Activated naive CD4-positive, alpha-beta T cell treated with anti-CD3 and anti-CD28 coated beads for 36 hours (primary cell): ENCODE data around the gene UBE2L6. TPM values are rescaled to one million over a fixed set of nuclear protein-coding genes. Genes with fewer than 3 reads are reported as not detected.
"Not testable (repeated sequence)": the region's sequence is repeated elsewhere in the genome, so short reads cannot be mapped to it uniquely, and the experiment has no call there.

Experiments
- CTCF ChIA-PET: fragments of 350-600 bp; sonication (Branson Sonifier 250); formaldehyde crosslinking; loops from one replicate; lab custom pipeline; 2021; ENCODE audit warnings: antibody characterized with exemption; lab: Charles Lee
- DNase-seq: peaks from one replicate; pipeline ENCODE4 v3.0.0-alpha.2; 2020
- H3K27ac Mint-ChIP-seq: one replicate; pipeline ENCODE4 v1.8.0; 2021; ENCODE audit warnings: mild to moderate bottlenecking, mixed read lengths
- H3K27me3 Mint-ChIP-seq: one replicate; pipeline ENCODE4 v1.8.0; 2021; ENCODE audit warnings: low read depth, mixed read lengths
- H3K36me3 Mint-ChIP-seq: one replicate; pipeline ENCODE4 v1.8.0; 2021; ENCODE audit warnings: low read depth, mixed read lengths
- H3K4me1 Mint-ChIP-seq: one replicate; pipeline ENCODE4 v1.8.0; 2021; ENCODE audit warnings: low read depth, mixed read lengths
- H3K4me3 Mint-ChIP-seq: one replicate; pipeline ENCODE4 v1.8.0; 2021; ENCODE audit warnings: mild to moderate bottlenecking, moderate library complexity, mixed read lengths
- H3K9me3 Mint-ChIP-seq: one replicate; pipeline ENCODE4 v1.8.0; 2021; ENCODE audit warnings: mixed read lengths
- intact Hi-C: fragments of 100-400 bp; cut with micrococcal nuclease; formaldehyde crosslinking; loops from one replicate; pipeline ENCODE4 v1.15.1; 2023
- total RNA-seq, 2 experiments: library from RNA; stranded (reverse); gene quantifications; one replicate each; pipeline ENCODE4 v1.2.3, GENCODE V29; 2021

Gene UBE2L6
- total RNA-seq, 2 experiments from 2014 or later, result 187 to 194 TPM

- Mint-ChIP-seq H3K36me3 (peaks cover 21% of the 10 kb centered on the region), H3K4me3 (no peak overlapping the region), H3K27ac (no peak overlapping the region), H3K27me3 (no peaks in the 10 kb centered on the region), H3K9me3 (no peaks in the 10 kb centered on the region), H3K4me1 (peaks cover 15% of the 10 kb centered on the region)
- CTCF ChIA-PET, result interaction anchor here (1.0 to 1.3 kb wide), 2 partner anchors 24 to 100 kb away, joined by 3 to 4 read pairs; no protein-coding TSS in a partner anchor
- no peak for DNase-seq
- intact Hi-C loops, result no loop called here
These were observed 22.9 kb downstream of the UBE2L6 start for GRCh38 chr11:57544566-57544965.

- Mint-ChIP-seq H3K27me3 (no peaks in the 10 kb centered on the region), H3K4me1 (peaks cover 14% of the 10 kb centered on the region), H3K27ac (no peak overlapping the region), H3K4me3 (no peak overlapping the region), H3K9me3 (no peaks in the 10 kb centered on the region), H3K36me3 (peaks cover 16% of the 10 kb centered on the region)
- CTCF ChIA-PET, result interaction anchor here (0.9 to 1.5 kb wide), 3 partner anchors 17 to 50 kb away, joined by 3 to 4 read pairs (median 4); no protein-coding TSS in a partner anchor
- intact Hi-C loops, result no loop called here
- DNase-seq, result no peak
These were observed 23.9 kb downstream of the UBE2L6 start for GRCh38 chr11:57543593-57543992.

- Mint-ChIP-seq H3K27ac (no peak overlapping the region), H3K4me1 (peaks cover 5% of the 10 kb centered on the region), H3K4me3 (no peak overlapping the region), H3K27me3 (no peaks in the 10 kb centered on the region), H3K36me3 (peaks cover 11% of the 10 kb centered on the region), H3K9me3 (no peaks in the 10 kb centered on the region)
- intact Hi-C loops, result no loop called here
- no peak for DNase-seq
- CTCF ChIA-PET, result interaction anchor here (1.1 kb wide), 1 partner anchor 94 kb away, joined by 3 read pairs; no protein-coding TSS in a partner anchor
These were observed 24.9 kb downstream of the UBE2L6 start for GRCh38 chr11:57542582-57542981.

GRCh38 chr11:57541169-57541568 lies 26.3 kb downstream of the UBE2L6 start:
- H3K4me3 Mint-ChIP-seq, result no peak overlapping the region
- no peak overlapping the region for H3K27ac Mint-ChIP-seq
- intact Hi-C loops, result no loop called here
- no peaks in the 10 kb centered on the region for H3K27me3 Mint-ChIP-seq
- no peaks in the 10 kb centered on the region for H3K9me3 Mint-ChIP-seq
- CTCF ChIA-PET, result no interaction called here
- no peaks in the 10 kb centered on the region for H3K4me1 Mint-ChIP-seq
- peaks cover 8% of the 10 kb centered on the region for H3K36me3 Mint-ChIP-seq
- no peak for DNase-seq

GRCh38 chr11:57539342-57539741 lies 28.1 kb downstream of the UBE2L6 start:
- Mint-ChIP-seq H3K27me3 (no peaks in the 10 kb centered on the region), H3K27ac (no peak overlapping the region), H3K36me3 (peaks cover 8% of the 10 kb centered on the region), H3K9me3 (no peaks in the 10 kb centered on the region), H3K4me1 (no peaks in the 10 kb centered on the region), H3K4me3 (no peak overlapping the region)
- intact Hi-C loops, result no loop called here
- no peak for DNase-seq
- CTCF ChIA-PET, result interaction anchor here (0.7 to 1.3 kb wide), 4 partner anchors 12 to 105 kb away, joined by 3 to 4 read pairs (median 3); no protein-coding TSS in a partner anchor

GRCh38 chr11:57536947-57537619 lies 30.4 kb downstream of the UBE2L6 start, which contains the start of gene SMTNL1:
Gene SMTNL1, plus strand, starts transcription at chr11:57537595. Its CDS starts 5,048 bp downstream, at chr11:57542643.
- Mint-ChIP-seq H3K4me1 (peaks cover under 1% of the 10 kb centered on the region), H3K4me3 (no peak within 1 kb of the TSS), H3K9me3 (no peaks in the 10 kb centered on the region), H3K27ac (no peak within 1 kb of the TSS), H3K36me3 (peaks cover 7% of the 10 kb centered on the region), H3K27me3 (no peaks in the 10 kb centered on the region)
- intact Hi-C loops, result no loop called here
- CTCF ChIA-PET, result interaction anchor here (1.2 to 2.3 kb wide), 2 partner anchors 10 to 44 kb away, joined by 6 to 13 read pairs; no protein-coding TSS in a partner anchor
- no peak for DNase-seq

GRCh38 chr11:57534449-57534848 lies 33.0 kb downstream of the UBE2L6 start:
- H3K4me3 Mint-ChIP-seq, DNase-seq, H3K9me3 Mint-ChIP-seq, H3K27ac Mint-ChIP-seq, H3K27me3 Mint-ChIP-seq, H3K36me3 Mint-ChIP-seq, intact Hi-C loops: not testable (repeated sequence)
- peaks cover 16% of the 10 kb centered on the region for H3K4me1 Mint-ChIP-seq
- CTCF ChIA-PET, result interaction anchor here (0.5 to 1.5 kb wide), 4 partner anchors 9 to 142 kb away, joined by 3 read pairs; no protein-coding TSS in a partner anchor

- peaks cover 19% of the 10 kb centered on the region for H3K36me3 Mint-ChIP-seq
- H3K9me3 Mint-ChIP-seq, result no peaks in the 10 kb centered on the region
- peak within 1 kb of the TSS; percentile 87 for H3K27ac Mint-ChIP-seq
- no peaks in the 10 kb centered on the region for H3K27me3 Mint-ChIP-seq
- H3K4me3 Mint-ChIP-seq, result peak within 1 kb of the TSS; percentile 90
- DNase-seq, result peak; percentile 97
- CTCF ChIA-PET, result interaction anchor here (0.8 to 8.9 kb wide), 7 partner anchors 15 to 185 kb away, joined by 3 to 270 read pairs (median 4); partner anchors contain the start of genes RTN4RL2 and SLC43A1
- intact Hi-C loops, result loop anchor here (1.0 to 2.0 kb wide), 13 partner anchors 17 to 1047 kb away; partner anchors contain the start of genes CLP1, MED19, SELENOH and SSRP1
- peaks cover 38% of the 10 kb centered on the region for H3K4me1 Mint-ChIP-seq
These were observed 36.6 kb downstream of the UBE2L6 start, which contains the start of gene TIMM10 for GRCh38 chr11:57530596-57531507. Gene TIMM10, minus strand, starts transcription at chr11:57530754. Its CDS starts 565 bp downstream, at chr11:57530189.

GRCh38 chr11:57530215-57530595 lies 37.3 kb downstream of the UBE2L6 start:
- H3K27me3 Mint-ChIP-seq, result no peaks in the 10 kb centered on the region
- H3K4me1 Mint-ChIP-seq, result peaks cover 38% of the 10 kb centered on the region
- no peaks in the 10 kb centered on the region for H3K9me3 Mint-ChIP-seq
- peak overlapping the region; percentile 90 for H3K4me3 Mint-ChIP-seq
- H3K36me3 Mint-ChIP-seq, result peaks cover 19% of the 10 kb centered on the region
- CTCF ChIA-PET, result interaction anchor here (0.8 to 8.9 kb wide), 7 partner anchors 14 to 184 kb away, joined by 3 to 270 read pairs (median 6); partner anchors contain the start of genes RTN4RL2 and SLC43A1
- no peak for DNase-seq
- intact Hi-C loops, result loop anchor here (1.0 to 2.0 kb wide), 12 partner anchors 16 to 1048 kb away; partner anchors contain the start of genes CLP1, MED19, SELENOH and SSRP1
- peak overlapping the region; percentile 87 for H3K27ac Mint-ChIP-seq

GRCh38 chr11:57529012-57529411 lies 38.5 kb downstream of the UBE2L6 start:
- Mint-ChIP-seq H3K36me3 (peaks cover 22% of the 10 kb centered on the region), H3K27me3 (no peaks in the 10 kb centered on the region), H3K9me3 (no peaks in the 10 kb centered on the region), H3K4me3 (peak overlapping the region; percentile 13), H3K27ac (no peak overlapping the region), H3K4me1 (peaks cover 38% of the 10 kb centered on the region)
- CTCF ChIA-PET, result interaction anchor here (1.5 to 8.9 kb wide), 8 partner anchors 13 to 183 kb away, joined by 3 to 270 read pairs (median 12); partner anchors contain the start of genes RTN4RL2 and SLC43A1
- intact Hi-C loops, result loop anchor here (5.0 kb wide), 1 partner anchor 52 kb away; no protein-coding TSS in a partner anchor
- no peak for DNase-seq

GRCh38 chr11:57527056-57527631 lies 40.3 kb downstream of the UBE2L6 start:
- intact Hi-C loops, result loop anchor here (1.0 to 5.0 kb wide), 4 partner anchors 34 to 182 kb away; no protein-coding TSS in a partner anchor
- peak; percentile 92 for DNase-seq
- Mint-ChIP-seq H3K4me3 (no peak overlapping the region), H3K4me1 (peaks cover 38% of the 10 kb centered on the region), H3K36me3 (peaks cover 18% of the 10 kb centered on the region), H3K9me3 (no peaks in the 10 kb centered on the region), H3K27ac (peak overlapping the region; percentile 81), H3K27me3 (no peaks in the 10 kb centered on the region)
- CTCF ChIA-PET, result interaction anchor here (0.6 to 8.9 kb wide), 38 partner anchors 10 to 189 kb away, joined by 3 to 270 read pairs (median 4); partner anchors contain the start of genes MED19, P2RX3, RTN4RL2 and SLC43A1
